ENCODE data around the gene ZNF785. TPM values are rescaled to one million over a fixed set of nuclear protein-coding genes. Genes with fewer than 3 reads are reported as not detected.
A peak's percentile ranks its signal among the peaks of the same experiment; 100 is the strongest.

The ZNF785 gene
- total and polyA plus RNA-seq, 2 of the 13 experiments (the other 11 are each of a cell fraction or from before 2014, with no cell fraction given), result 0.01 TPM; not detected in 1

DNA sequence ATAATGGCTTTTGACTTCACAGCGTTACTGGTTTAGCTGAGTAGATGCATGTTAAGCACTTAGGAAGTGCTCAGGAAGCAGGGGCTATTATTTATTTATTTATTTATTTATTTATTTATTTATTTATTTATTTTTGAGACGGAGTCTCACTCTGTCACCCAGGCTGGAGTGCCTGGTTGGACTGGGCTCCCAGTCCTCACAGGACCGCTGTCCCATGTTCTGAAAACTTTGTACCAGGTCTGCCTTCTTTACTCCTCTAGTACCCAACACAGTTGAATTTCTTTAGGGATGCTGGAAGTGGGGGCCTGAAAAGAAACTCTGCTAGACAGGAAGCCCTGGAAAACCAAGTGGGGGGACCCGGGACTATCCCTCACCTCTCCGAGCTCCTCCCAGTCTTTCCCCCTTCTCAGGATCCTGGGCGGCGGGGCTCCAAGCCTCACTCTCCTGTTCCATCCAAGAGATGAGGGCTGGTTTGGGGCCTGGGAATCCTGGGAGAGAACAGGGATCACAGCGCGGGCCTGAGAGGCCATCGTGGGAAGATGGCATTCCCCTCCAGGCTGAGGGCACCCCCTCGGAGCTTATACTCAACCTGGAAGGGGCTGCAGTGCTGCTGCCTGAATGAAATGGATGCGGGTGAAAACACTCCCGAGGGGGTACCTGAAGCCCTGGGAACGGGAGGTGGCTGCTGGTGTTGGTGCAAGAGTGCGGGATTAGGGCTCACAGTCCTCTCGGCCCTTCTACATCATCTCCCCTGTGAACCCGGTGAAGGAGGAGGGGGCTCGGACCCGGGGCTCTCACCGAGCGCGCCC is 14.7 kb downstream of the ZNF785 start (continued):
- TF ChIP-seq ZNF256 (CRISPR knock-in tag; conservative IDR thresholded peaks at IDR 0.05) (no peak), TCF12 (IDR thresholded peaks at IDR 0.05) (no peak), TCF12 (CRISPR knock-in tag; IDR thresholded peaks at IDR 0.05) (no peak), GABPA (IDR thresholded peaks at IDR 0.05; ENCODE audit: low read depth, low read length) (no peak), GABPA (CRISPR knock-in tag; IDR thresholded peaks at IDR 0.05; ENCODE audit: low read depth) (no peak), CBX1 (IDR thresholded peaks at IDR 0.05; ENCODE audit: low read depth) (no peak), GMEB2 (CRISPR knock-in tag; IDR thresholded peaks at IDR 0.05; ENCODE audit: low read depth) (0 out of 2 replicates have a peak, but pooled peaks have one; percentile 7), JDP2 (CRISPR knock-in tag; IDR thresholded peaks at IDR 0.05; ENCODE audit: borderline replicate concordance) (no peak), ZNF709 (CRISPR knock-in tag; IDR thresholded peaks at IDR 0.05) (no peak), THRA (CRISPR knock-in tag; IDR thresholded peaks at IDR 0.05; ENCODE audit: borderline replicate concordance) (no peak), PAX8 (CRISPR knock-in tag; IDR thresholded peaks at IDR 0.05; ENCODE audit: borderline replicate concordance) (peak; percentile 67; the same call in 1 of the 2 replicates), MED8 (CRISPR knock-in tag; IDR thresholded peaks at IDR 0.05; ENCODE audit: insufficient replicate concordance) (no peak), ZNF468 (CRISPR knock-in tag; IDR thresholded peaks at IDR 0.05) (no peak), CREB1 (IDR thresholded peaks at IDR 0.05) (no peak), CREB1 (CRISPR knock-in tag; IDR thresholded peaks at IDR 0.05) (no peak), KAT8 (CRISPR knock-in tag; IDR thresholded peaks at IDR 0.05) (no peak), GABPB1 (CRISPR knock-in tag; IDR thresholded peaks at IDR 0.05) (no peak), ZBTB46 (CRISPR knock-in tag; IDR thresholded peaks at IDR 0.05; ENCODE audit: borderline replicate concordance) (no peak), REPIN1 (CRISPR knock-in tag; IDR thresholded peaks at IDR 0.05; ENCODE audit: borderline replicate concordance, low read depth) (no peak), IRF2 (CRISPR knock-in tag; IDR thresholded peaks at IDR 0.05) (no peak), MIER2 (CRISPR knock-in tag; IDR thresholded peaks at IDR 0.05) (peak; percentile 9; the same call in 1 of the 2 replicates), ZNF225 (CRISPR knock-in tag; IDR thresholded peaks at IDR 0.05) (no peak; the same call in 1 of the 2 replicates), KDM1A (CRISPR knock-in tag; IDR thresholded peaks at IDR 0.05) (no peak), ZMYM2 (CRISPR knock-in tag; IDR thresholded peaks at IDR 0.05) (no peak), SRSF9 (IDR thresholded peaks at IDR 0.05; ENCODE audit: borderline replicate concordance, insufficient read depth, low read depth, low read length, poor library complexity, severe bottlenecking) (no peak), RFXAP (CRISPR knock-in tag; IDR thresholded peaks at IDR 0.05; ENCODE audit: borderline replicate concordance) (no peak)
- TF ChIP-seq, protein P1, sequence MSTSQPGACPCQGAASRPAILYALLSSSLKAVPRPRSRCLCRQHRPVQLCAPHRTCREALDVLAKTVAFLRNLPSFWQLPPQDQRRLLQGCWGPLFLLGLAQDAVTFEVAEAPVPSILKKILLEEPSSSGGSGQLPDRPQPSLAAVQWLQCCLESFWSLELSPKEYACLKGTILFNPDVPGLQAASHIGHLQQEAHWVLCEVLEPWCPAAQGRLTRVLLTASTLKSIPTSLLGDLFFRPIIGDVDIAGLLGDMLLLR (CRISPR knock-in tag; IDR thresholded peaks at IDR 0.05), result peak; percentile 34; the same call in 1 of the 2 replicates
